ENCODE measurements around the gene LCN9. TPM values are rescaled to one million over a fixed set of nuclear protein-coding genes. Genes with fewer than 3 reads are reported as not detected.

LCN9 gene
- polyA plus RNA-seq, 1 donor (not counting 4 experiments of a cell fraction or from before 2014, with no cell fraction given) = not detected

GRCh38 chr9:135701959-135702721 is 39.0 kb downstream of the LCN9 start, which contains the start of gene KCNT1:
Gene KCNT1, plus strand, starts transcription at chr9:135702185. Its CDS starts 74 bp downstream, at chr9:135702259.
- Histone ChIP-seq H3K27ac (ENCODE audit: control insufficient read depth, insufficient read depth, low read length) (no peak within 1 kb of the TSS), H3K36me3 (ENCODE audit: control insufficient read depth in 2 of 2, extremely low read depth in 1 of 2, insufficient read depth in 2 of 2, low read length in 2 of 2) (no peaks in the 10 kb centered on the region), H2AFZ (ENCODE audit: control insufficient read depth, low read length) (no peak within 1 kb of the TSS), H3K9me1 (ENCODE audit: control insufficient read depth, extremely low read depth, insufficient read depth, low read length) (no peaks in the 10 kb centered on the region), H4K20me1 (ENCODE audit: control insufficient read depth, extremely low read depth, insufficient read depth, low read length) (peaks cover 3% of the 10 kb centered on the region), H3K27me3 (ENCODE audit: control insufficient read depth, extremely low read depth, insufficient read depth, low read length) (peaks cover 36% of the 10 kb centered on the region), H3K4me1 (ENCODE audit: control insufficient read depth, extremely low read depth, insufficient read depth, low read length) (no peaks in the 10 kb centered on the region), H3K9me3 (ENCODE audit: control insufficient read depth, low read depth, low read length) (no peaks in the 10 kb centered on the region), H3K4me2 (ENCODE audit: control insufficient read depth, extremely low read depth, insufficient read depth, low read depth, low read length) (peak within 1 kb of the TSS; percentile 45), H3K4me3 (ENCODE audit: control insufficient read depth in 2 of 3, extremely low read depth in 1 of 3, insufficient read depth in 2 of 3, low read depth in 1 of 3, low read length in 3 of 3) (no peak within 1 kb of the TSS), H3K79me2 (ENCODE audit: control insufficient read depth, insufficient read depth, low read length) (no peaks in the 10 kb centered on the region), H3K9ac (ENCODE audit: control insufficient read depth, extremely low read depth, insufficient read depth, low read length) (no peak within 1 kb of the TSS)
- TF ChIP-seq EZH2 (IDR thresholded peaks at IDR 0.05; ENCODE audit: low read length) (no peak), CTCF (optimal IDR thresholded peaks at IDR 0.05 in 1 of 3, IDR thresholded peaks at IDR 0.05 in 1 of 3, conservative IDR thresholded peaks at IDR 0.05 in 1 of 3; ENCODE audit: extremely low read depth in 1 of 3, insufficient read depth in 2 of 3, low read length in 3 of 3) (peak; percentile 64 to 75 (median 70))
- DNase-seq (ENCODE audit: low read depth, low spot score) (peak; percentile 4), FAIRE-seq (no peak)
- dilution Hi-C loops (cut with MboI; ENCODE audit: extremely low pct_ligation_motif_present, low sequenced_read_pairs) = no loop called here

GRCh38 chr9:135703726-135704125 is 40.6 kb downstream of the LCN9 start:
- no peak for FAIRE-seq

More at GRCh38 chr9:135703726-135704125, 40.6 kb downstream of the LCN9 start:
- dilution Hi-C loops (cut with MboI; ENCODE audit: extremely low pct_ligation_motif_present, low sequenced_read_pairs) = no loop called here
- H3K79me2 ChIP-seq (ENCODE audit: control insufficient read depth, insufficient read depth, low read length) = no peaks in the 10 kb centered on the region
- H2AFZ ChIP-seq (ENCODE audit: control insufficient read depth, low read length) = no peak overlapping the region
- TF ChIP-seq CTCF (optimal IDR thresholded peaks at IDR 0.05 in 1 of 3, IDR thresholded peaks at IDR 0.05 in 1 of 3, conservative IDR thresholded peaks at IDR 0.05 in 1 of 3; ENCODE audit: extremely low read depth in 1 of 3, insufficient read depth in 2 of 3, low read length in 3 of 3) = no peak
- no peak for TF ChIP-seq EZH2 (IDR thresholded peaks at IDR 0.05; ENCODE audit: low read length)
- no peak overlapping the region for H3K9ac ChIP-seq (ENCODE audit: control insufficient read depth, extremely low read depth, insufficient read depth, low read length)
- no peaks in the 10 kb centered on the region for H3K36me3 ChIP-seq (ENCODE audit: control insufficient read depth in 2 of 2, extremely low read depth in 1 of 2, insufficient read depth in 2 of 2, low read length in 2 of 2)
- no peak overlapping the region for H3K4me3 ChIP-seq (ENCODE audit: control insufficient read depth in 2 of 3, extremely low read depth in 1 of 3, insufficient read depth in 2 of 3, low read depth in 1 of 3, low read length in 3 of 3)
- H4K20me1 ChIP-seq (ENCODE audit: control insufficient read depth, extremely low read depth, insufficient read depth, low read length) = peaks cover 3% of the 10 kb centered on the region
- no peak overlapping the region for H3K27ac ChIP-seq (ENCODE audit: control insufficient read depth, insufficient read depth, low read length)
- H3K9me3 ChIP-seq (ENCODE audit: control insufficient read depth, low read depth, low read length) = no peaks in the 10 kb centered on the region
- no peaks in the 10 kb centered on the region for H3K4me1 ChIP-seq (ENCODE audit: control insufficient read depth, extremely low read depth, insufficient read depth, low read length)
- H3K9me1 ChIP-seq (ENCODE audit: control insufficient read depth, extremely low read depth, insufficient read depth, low read length) = no peaks in the 10 kb centered on the region
- H3K27me3 ChIP-seq (ENCODE audit: control insufficient read depth, extremely low read depth, insufficient read depth, low read length) = peaks cover 36% of the 10 kb centered on the region
- no peak for DNase-seq (ENCODE audit: low read depth, low spot score)
- H3K4me2 ChIP-seq (ENCODE audit: control insufficient read depth, extremely low read depth, insufficient read depth, low read depth, low read length) = no peak overlapping the region
